Astrocyte (in vitro differentiated cells and primary cell): Measurements from ENCODE around the gene OR5B12.

Experiments
- EZH2 ChIP-seq: IDR thresholded peaks from 2 replicates; pipeline ENCODE4 v1.6.1; 2012; ENCODE audit warnings: mild to moderate bottlenecking, low read length, inconsistent platforms; ENCODE audit not compliant: insufficient read depth
- TF ChIP-seq, protein P1 (sequence below): IDR thresholded peaks from 2 replicates; pipeline ENCODE4 v1.5.1; 2011; ENCODE audit warnings: low read depth, mild to moderate bottlenecking, inconsistent platforms, low read length, moderate library complexity; ENCODE audit not compliant: insufficient read depth

DNA sequence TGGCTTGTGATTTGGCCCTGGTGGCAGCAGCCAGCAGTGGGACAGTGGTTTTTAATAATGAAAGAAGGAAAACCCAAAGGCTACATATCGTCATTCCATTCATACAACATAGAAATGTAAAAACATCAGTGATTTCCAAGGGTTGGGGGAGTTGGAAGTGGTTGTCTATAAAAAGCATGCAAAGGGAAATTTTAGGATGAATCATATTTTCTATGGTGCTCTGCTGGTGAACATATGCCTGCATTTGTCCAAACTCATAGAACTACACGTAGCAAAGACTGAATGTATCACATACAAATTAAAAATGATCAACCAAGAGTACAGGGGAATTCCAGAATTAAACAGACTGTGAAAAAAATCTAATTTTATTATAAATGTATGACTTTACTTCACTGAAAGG is 46.5 kb downstream of the OR5B12 start:
- TF ChIP-seq, protein P1, sequence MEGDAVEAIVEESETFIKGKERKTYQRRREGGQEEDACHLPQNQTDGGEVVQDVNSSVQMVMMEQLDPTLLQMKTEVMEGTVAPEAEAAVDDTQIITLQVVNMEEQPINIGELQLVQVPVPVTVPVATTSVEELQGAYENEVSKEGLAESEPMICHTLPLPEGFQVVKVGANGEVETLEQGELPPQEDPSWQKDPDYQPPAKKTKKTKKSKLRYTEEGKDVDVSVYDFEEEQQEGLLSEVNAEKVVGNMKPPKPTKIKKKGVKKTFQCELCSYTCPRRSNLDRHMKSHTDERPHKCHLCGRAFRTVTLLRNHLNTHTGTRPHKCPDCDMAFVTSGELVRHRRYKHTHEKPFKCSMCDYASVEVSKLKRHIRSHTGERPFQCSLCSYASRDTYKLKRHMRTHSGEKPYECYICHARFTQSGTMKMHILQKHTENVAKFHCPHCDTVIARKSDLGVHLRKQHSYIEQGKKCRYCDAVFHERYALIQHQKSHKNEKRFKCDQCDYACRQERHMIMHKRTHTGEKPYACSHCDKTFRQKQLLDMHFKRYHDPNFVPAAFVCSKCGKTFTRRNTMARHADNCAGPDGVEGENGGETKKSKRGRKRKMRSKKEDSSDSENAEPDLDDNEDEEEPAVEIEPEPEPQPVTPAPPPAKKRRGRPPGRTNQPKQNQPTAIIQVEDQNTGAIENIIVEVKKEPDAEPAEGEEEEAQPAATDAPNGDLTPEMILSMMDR, result no peak
- no peak for TF ChIP-seq EZH2
